Stimulated activated CD4-positive, alpha-beta T cell treated with anti-CD3 and anti-CD28 coated beads, Interleukin-1b, Interleukin-23, amount 100 ng/mL, for 24 hours (primary cell): ENCODE measurements around the gene TRIM44.
"Not testable (repeated sequence)": the region's sequence is repeated elsewhere in the genome, so short reads cannot be mapped to it uniquely, and the experiment has no call there.

Experiments used
- DNase-seq, 4 experiments: peaks; one replicate each; pipeline ENCODE4 v3.0.0-alpha.2; 2020; ENCODE audit warnings: low read depth in 4 of 4, low spot score in 1 of 4

The TRIM44 gene

DNA sequence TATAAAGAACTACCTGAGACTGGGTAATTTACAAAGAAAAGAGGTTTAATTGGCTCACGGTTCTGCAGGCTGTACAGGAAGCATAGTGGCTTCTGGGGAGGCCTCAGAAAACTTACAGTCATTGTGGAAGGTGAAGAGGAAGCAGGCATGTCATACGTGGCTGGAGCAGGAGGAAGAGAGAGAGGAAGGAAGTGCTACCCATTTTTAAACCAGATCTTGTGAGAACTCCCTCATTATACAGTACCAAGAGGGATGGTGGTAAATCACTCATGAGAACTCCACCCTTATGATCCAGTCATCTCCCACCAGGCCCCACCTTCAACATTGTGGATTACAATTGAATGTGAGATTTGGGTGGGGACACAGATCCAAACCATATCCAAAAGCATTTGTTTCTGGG, 53.1 kb downstream of the TRIM44 start:
- DNase-seq, result not testable (repeated sequence)

DNA sequence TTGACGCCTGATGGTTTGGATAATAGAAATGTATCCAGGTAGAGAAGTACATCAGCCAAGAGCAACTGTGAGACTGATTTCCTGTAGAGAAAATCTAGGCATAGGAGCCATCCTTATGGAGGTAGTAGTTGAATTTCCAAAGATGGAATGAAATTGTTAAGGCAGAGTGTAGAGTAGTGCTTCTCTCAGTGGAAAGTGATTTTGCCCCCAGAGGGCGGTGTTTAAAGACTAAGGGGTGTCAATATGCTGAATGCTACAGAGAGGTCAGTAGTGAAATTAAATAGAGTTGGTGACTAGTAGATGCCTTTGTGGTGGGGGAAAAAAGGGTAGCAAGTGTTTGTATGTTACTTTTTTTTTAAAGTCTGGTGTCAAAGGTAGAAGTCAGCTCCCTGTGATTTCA, 54.5 kb downstream of the TRIM44 start:
- DNase-seq, result no peak

DNA sequence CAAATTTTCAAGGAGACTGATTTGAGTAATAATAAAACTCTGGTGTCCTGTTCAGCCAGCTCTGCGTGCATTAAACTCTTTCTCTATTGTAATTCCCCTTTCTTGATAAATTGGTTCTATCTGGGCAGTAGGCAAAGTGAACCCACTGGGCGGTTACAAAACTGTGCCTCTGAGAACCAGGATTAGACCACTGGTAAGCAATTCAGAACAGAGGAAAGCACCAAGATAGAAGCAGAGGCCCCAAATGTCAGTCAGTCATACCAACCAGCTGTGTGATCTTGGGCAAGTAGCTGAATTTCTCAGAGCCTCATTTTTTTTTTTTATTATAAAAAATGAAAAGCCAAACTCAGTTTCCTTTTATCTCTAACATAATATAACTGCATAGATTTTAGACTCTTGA, 54.9 kb downstream of the TRIM44 start:
- DNase-seq, result no peak

DNA sequence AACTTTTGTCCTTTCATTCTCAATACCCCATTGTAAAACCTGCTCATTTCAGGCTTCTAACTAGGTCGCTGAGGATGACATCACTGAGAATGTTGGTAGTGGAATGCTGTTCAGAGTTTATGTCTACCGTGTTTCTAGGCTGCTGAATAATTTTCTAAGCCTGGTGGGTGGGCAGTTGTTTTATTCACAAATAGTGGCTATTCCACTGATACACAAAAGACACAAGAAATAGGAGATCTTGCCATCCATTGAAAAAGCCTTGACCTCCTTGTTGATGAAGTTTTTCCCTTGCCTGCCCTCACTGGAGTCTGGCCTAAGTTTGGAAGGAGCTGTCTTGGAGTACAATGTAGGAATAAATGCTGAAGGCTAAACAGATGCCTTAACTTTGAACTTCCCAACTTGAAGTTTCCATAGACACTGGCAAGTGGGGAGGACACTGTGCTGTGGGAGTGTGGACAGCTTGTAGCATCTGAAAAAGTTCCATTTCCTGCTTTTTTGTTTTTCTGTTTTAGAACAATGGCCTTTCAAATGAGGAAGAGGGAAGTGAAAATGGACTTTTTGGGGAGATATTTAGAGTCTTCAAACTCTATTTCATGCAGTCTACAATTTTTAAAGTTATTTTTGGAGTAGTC, 59.2 kb downstream of the TRIM44 start:
- DNase-seq, result no peak

DNA sequence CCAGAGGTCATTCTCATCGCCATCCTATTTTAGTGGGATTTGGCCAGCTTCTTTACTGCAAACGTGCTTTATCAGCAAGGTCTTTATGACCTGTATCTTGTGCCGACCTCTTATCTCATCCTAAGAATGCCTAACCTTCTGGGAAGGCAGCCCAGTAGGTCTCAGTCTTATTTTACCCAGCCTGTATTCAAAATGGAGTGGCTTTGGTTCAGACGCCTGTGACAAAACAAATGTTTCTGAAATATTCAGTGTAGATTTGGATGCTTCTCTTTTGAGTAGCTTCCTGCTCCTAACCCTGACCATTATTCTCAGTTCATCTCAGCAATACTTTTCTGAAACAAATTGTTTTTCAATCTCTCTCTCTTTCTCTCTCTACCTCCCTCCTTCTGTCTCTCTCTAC, 60.1 kb downstream of the TRIM44 start:
- no peak for DNase-seq

DNA sequence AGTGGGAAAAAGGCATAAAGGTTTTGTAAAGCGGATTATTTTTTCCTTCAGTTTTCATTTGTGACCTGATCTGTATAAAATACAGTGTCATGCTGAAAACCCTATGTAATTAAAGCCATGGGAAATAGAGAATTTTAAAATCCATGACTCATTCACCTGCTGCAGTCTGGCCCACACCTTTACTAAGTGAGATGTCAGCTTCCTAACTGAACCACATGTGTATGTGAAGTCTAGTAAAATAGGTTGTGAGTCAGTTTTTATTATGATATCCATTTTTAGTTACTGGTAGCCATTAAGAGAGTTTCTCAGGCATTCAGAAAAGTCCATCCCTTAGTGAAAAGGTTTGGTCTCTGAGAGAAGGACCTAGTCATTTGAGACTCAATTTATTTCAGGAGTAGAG, 60.9 kb downstream of the TRIM44 start:
- DNase-seq, result no peak

DNA sequence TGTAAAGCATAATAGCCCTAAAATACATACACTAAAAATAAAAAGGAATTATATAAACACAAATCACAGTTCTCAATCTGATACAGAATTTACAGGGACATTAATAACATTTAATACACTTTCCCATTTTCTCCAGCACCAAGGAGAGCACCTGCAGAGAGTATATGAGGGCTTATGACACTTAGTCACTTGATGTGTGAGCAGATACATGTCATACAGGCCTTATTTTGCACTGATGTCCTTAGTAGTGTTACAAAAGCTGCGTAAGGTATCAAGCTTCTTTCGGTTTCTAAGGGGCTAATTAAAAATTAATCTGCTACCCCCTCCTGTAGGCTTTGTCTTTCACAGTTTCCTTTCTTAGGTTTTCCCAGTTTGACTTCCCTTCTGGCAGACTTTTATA, 61.3 kb downstream of the TRIM44 start:
- DNase-seq, result no peak

DNA sequence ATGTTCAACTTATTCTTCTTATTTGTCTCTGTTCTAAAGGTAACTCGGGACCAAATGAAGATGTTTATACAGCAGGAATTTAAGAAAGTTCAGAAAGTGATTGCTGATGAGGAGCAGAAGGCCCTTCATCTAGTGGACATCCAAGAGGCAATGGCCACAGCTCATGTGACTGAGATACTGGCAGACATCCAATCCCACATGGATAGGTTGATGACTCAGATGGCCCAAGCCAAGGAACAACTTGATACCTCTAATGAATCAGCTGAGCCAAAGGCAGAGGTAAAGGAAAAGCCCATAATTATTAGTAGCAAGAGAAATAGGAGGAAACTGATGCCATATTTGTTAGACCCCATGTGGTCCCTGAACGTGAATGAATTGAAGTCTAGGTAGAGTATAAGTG, 63.3 kb downstream of the TRIM44 start:
- no peak for DNase-seq

DNA sequence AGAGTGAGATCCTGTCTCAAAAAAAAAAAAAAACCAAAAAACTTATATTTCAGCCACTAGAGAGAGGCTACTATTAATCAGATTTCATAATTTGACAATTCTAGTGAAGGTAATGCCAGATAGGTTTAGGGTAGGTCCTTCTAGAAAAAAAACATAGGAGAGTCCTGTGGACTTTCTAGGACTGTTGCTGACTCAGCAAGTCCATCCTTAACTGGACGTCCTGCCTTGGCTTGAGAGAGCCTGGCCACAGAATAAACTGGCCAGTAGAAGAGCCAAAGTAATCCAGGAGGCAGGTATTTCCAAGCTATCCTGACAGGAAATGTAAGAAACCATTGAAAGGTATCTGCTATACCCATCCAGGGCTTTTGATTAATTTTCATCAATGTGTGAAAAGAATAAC, 64.6 kb downstream of the TRIM44 start:
- no peak for DNase-seq

DNA sequence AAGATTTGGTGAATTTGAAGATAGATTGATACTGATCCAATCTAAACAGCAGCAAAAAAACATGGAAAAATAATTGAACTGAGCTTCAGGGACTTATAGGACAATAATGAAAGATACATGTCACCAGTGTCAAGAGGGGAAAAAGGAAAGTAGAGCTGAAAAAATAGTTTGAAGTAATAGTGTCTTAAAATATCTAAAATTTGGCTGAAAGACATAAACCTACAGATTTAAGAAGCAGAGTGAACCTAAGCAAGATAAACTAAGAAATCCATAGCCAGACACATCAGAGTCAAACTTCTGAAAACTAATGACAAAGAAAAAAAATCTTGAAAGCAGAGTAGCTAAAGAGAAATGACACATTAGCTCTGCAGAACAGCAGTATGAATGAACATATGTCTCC, 67.7 kb downstream of the TRIM44 start:
- DNase-seq, result no peak

DNA sequence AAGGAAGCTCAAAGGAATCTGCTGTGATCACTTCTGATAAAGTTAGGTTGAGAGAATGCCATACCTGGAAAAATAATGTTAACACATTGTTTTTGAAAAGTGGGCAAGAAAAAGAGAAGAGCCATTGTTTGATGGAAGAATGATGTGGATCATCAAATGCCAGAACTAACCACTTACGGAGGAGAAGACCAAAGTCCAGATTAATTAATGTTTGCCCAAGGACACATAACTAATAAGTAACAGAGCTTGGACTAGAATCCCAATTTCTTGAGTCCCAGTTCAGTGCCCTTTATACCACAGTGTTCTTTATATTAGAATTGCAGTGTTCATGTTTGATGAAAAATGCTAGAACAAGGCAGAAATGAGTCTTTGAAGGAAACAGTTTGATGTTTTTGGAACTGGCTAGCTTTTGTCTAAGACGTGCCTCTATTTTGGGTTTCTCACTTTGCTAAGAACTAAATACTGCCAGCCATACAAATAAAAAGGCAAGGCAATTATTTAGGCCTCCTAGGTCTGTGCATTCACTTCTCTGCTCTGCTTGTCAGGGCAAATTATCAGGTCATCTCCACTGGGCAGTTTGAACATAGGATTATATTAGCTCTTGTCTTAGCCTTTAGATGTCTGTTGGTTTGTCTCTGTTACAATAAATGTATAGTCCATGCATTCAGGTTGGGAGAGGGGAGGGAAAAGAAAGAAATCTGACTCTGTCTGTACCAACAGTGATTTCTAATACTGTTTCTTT, 72.3 kb downstream of the TRIM44 start:
- DNase-seq, result no peak

DNA sequence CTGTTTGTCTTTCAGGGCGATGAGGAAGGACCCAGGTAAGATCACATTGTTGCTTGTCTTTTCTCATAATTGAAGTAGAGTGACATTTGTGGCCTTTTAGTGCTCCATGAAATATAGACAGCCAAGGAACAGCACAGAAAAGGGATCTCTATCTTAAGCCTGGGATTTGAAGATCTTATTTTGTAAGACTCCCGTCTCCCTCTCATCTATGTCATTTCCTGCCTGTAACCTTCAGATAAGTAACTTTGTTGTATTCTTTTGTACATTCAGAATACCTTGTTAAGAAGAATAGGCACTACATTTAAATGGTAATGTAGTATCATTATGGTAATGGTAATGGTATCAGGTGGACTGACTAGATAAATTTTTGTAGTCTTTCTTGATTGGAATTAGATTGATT, 72.8 kb downstream of the TRIM44 start:
- DNase-seq, result no peak

DNA sequence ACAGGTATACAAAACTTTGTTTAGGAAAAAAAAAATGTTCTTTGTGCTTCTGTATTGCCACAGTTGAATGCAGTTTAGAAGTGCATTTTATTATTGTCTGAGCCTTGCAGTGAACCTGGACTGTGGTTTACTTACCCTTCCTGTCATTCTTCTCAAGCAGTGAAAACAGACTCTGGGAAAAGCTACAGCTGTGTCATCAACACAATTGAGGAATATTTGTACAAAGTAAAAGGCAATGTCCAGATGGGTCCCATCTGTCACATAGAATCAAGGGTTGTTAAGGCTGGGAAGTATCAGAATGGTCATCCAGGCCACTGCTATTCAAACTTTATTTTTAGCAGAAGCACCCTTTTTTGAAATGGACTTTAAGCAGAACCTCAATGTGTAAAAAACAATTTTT, 73.3 kb downstream of the TRIM44 start:
- no peak for DNase-seq

DNA sequence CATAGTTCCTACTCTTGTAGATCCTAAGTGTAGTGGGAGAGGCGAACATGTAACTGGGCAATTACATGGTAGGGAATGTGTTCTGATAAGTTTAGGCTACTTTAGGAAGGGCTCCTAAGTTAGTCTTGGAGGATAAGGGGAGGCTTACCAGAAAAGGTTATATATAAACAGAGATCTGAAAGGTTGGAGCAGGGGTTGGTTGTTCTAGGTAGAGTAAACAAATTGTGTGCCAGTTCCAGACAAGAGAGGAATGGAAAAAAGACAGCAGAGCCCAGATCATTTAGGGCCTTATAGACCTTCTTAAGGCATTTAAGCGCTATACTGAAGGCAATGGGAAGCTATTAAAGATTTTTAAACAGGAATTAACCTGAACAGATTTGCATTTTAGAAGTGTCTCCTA, 74.4 kb downstream of the TRIM44 start:
- DNase-seq, result no peak

DNA sequence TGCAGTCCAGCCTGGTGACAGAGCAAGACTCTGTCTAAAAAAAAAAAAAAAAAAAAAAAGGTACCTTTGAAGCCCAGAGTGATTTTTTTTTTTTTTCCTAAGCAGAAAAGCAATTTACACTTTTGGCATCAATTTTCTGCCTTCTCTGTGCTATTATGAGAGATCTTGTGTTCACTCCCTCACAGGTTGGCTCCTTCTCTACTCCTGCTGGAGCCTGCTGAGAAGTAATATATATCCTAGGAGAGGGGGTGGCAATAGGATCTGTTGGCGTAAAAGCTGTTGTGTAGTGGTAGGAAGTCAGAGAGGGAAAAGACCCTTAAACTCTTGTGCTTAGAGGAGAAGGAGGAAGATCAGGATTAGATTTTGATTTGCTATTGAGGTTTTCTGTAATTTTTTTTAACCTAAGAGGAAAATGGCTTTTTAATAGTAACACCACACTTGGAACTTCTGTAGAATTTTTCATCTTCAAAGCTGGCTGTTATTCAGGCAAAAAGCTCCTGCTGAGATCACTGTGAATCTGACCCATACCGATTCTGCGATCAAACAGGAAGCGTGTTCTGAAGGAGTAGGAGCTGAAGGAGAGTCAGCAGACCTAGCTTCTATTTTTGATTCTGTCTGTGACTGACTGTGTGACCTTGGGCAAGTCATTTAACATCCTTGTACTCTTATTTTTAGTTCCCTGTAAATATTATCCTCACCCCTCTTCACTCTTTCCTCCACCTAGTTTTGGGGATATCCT, 77.7 kb downstream of the TRIM44 start:
- DNase-seq, result no peak

DNA sequence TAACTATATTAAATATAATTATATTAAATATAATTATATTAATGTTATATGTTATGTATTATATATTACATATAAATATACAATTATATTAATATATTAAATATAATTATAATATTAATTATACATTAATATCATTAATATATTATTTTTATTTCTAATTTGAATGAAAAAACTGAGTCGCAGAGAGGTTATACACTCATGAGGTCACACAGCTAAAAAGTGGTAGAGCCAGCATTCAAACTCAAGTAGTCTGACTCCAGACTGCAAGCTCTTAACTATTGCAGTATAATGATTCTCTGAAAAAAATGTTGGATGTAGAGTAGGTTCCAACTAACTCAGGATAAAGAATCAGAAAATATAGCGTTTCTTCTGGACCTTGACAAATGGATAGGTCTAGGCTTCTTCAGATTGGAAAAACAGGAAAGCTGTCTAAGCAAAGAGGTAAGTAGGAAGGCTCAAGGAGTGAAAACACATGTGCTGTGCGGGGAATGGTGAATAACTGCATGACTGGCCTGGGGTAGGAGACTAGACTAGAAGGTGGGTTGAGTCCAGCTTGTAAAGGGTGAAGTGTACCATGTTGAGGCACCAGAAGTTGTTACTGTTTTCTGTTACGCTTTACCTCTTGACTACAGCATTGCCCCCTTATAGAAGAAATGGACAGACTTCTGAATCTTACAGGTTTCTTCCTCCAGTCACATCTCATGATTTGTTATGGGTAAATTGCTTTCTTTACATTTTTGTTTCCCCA, 80.3 kb downstream of the TRIM44 start:
- DNase-seq, result no peak

DNA sequence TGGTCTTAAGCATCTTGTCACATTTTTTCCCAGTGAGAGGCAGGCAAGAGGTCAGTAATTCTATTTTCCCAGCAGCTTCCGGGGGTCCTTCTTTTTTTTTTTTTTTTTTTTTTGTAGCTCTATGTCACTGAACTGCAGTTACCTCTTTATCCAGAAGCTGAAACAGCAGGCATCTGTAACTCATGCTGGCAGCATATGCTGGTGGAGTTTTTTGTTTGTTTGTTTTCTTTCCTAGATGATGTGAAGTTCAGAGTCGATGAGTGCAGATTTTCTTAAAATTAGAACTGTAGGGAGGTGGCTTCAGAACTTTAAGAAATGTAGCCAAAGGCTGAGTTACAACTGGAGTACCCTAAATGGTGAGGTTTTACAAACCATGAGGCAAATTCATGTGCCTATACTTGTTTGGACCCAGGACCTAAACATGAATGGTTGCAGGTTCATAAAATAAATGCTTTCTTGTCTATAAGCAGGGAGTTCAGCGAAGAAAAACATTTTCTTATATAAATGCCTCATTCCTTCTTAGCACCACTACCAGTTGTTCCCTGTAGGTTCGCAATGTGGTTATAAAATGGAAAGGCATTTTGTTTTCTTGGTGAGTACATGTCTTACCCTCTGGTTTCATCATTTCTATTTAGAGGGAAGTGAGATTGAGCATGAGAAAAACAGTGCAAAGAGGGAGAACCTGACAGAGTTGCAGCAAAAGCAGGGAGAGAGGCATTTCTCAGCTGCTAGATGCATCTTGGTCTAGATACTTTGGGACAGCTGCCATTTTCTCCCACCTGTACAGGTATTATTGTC, 84.0 kb downstream of the TRIM44 start:
- DNase-seq, result no peak

DNA sequence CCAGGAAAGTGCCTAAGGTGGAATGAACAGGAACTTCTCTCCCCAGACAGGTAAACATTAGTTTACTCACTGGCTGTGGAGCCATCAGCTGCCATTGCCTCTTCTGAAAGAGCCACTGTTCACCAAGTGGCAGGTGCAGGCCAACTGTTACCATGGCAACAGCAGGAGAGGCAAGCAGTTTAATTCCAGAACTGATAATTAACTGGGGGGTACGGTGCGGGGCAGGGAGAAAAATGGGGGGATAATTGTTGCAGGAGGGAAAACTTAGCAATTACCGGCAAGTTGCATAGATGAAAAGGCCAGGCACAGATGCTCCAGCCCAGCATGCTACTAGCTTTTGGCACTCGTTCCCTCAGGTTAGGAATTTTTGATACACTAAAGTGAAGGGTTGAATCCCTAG, 85.1 kb downstream of the TRIM44 start:
- DNase-seq, result no peak

DNA sequence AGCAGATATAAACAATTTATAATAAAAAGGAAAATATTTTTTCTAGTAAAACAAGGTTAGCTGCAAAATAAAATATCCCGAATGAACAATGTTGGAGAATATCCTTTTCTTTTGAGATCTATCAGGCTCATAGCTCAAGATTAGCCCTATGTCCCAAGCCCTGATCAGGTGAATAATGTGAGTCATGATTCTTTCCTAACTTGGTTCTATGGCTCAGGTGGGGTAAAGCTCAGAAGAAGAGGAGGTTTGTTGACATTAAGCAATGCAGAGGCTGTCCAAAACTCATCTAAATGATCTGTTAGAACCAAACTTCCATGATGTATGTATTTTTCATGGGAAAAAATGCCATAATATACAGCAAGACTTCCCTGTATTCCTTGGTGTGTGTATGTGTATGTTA, 86.1 kb downstream of the TRIM44 start:
- DNase-seq, result no peak

DNA sequence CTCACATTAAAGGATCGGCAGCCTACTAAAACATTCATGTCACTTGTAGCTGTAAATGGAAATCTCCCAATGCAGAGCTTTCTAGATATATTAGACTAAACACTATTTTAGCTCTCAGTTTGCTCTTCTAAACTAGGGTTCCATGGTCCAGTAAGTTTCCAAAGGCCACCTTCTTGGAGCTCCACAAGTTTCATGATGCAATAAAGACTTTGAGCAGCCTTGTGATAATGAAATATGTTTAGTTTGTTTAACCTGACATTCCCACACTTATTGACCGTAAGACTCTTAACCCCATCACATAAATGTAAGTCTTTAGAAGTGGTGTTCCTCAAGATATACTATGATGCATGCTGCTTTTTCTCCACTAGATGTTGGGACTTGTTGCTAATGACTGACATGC, 87.7 kb downstream of the TRIM44 start:
- no peak for DNase-seq
